ENCODE measurements around the gene UGT1A10. TPM values are rescaled to one million over a fixed set of nuclear protein-coding genes. Genes with fewer than 3 reads are reported as not detected.
"Not testable (repeated sequence)": the region's sequence is repeated elsewhere in the genome, so short reads cannot be mapped to it uniquely, and the experiment has no call there.

UGT1A10 gene
- not detected in 2 replicates for total RNA-seq (2014; rRNA removed; shearing (Covaris generic))

GRCh38 chr2:233636306-233636705 lies at the start of gene UGT1A10:
Gene UGT1A10 (plus strand): TSS chr2:233636448. CDS start chr2:233636523, 75 bp downstream.
- H3K4me1 ChIP-seq; H3K36me3 ChIP-seq; DNase-seq; H3K27me3 ChIP-seq; H3K27ac ChIP-seq; H3K9me3 ChIP-seq (replicated peaks); H3K4me3 ChIP-seq: not testable (repeated sequence)

DNA sequence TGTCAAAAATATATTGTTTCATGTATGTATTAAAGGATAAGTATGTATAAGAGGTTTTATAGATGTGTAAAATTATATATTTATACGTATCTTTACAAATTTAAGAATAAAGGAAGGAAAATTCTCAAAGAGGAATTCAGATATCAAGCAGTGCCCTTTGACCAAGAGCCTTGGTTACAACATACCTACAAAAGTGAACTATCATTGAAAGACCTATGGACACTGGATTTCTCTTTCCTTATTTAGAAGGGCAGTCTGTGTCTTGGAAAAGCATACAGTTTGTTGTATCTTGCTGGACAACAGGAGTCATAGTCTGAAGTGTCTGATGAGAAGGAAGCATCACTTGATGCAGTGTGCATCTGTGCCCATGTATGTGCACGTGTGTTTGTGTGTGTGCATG lies 47.8 kb upstream of the UGT1A10 start:
- H3K4me1 ChIP-seq: no peaks in the 10 kb centered on the region
- H3K27me3 ChIP-seq: no peaks in the 10 kb centered on the region
- no peak for DNase-seq
- H3K27ac ChIP-seq: no peak overlapping the region
- no peaks in the 10 kb centered on the region for H3K9me3 ChIP-seq (replicated peaks)
- no peak overlapping the region for H3K4me3 ChIP-seq
- H3K36me3 ChIP-seq: no peaks in the 10 kb centered on the region

DNA sequence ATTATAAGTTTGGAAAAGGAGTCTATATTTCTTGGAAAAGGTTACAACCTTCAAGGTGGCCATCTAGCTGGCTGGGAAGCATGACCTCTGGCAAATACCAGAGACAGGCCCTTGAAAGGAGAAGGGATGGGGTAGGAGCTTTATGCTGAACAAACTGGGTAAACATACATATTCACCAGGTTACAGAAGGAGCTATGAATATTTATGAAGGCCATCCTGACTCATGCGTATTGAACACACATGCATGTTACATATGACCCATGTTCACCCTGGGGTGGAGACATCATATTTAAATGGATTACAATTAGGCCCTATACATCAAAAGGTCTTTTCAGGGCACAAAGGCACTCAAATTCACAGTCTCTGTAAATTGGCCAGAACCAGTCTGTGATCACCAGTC lies 43.5 kb upstream of the UGT1A10 start:
- not testable (repeated sequence) for DNase-seq; H3K4me3 ChIP-seq; H3K27me3 ChIP-seq; H3K9me3 ChIP-seq (replicated peaks); H3K27ac ChIP-seq; H3K4me1 ChIP-seq; H3K36me3 ChIP-seq

DNA sequence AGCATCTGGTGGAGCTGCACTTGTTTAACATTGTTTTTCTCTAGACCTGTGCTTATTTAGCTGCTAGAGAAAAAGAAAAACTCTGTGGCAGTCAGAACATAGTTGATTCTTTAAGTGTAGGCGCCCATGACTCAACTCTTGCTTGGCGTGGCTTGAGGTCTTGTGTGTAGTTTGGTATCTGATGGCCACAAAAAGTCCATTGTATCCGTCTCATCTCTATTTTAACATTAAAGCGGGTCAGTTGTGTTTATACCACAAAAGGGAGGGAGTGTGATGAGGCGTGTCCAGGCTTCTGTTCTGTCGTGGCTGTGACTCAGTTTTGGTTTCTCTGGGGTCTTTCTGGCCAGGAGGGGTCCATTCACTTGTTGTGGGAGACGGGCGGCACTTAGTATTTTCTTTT lies 43.0 kb upstream of the UGT1A10 start:
- H3K4me1 ChIP-seq: no peaks in the 10 kb centered on the region
- no peak overlapping the region for H3K27ac ChIP-seq
- no peak overlapping the region for H3K4me3 ChIP-seq
- no peaks in the 10 kb centered on the region for H3K9me3 ChIP-seq (replicated peaks)
- no peaks in the 10 kb centered on the region for H3K27me3 ChIP-seq
- DNase-seq: no peak
- H3K36me3 ChIP-seq: no peaks in the 10 kb centered on the region

- no peak overlapping the region for H3K27ac ChIP-seq
- H3K36me3 ChIP-seq: no peaks in the 10 kb centered on the region
- no peak for DNase-seq
- H3K4me1 ChIP-seq: no peaks in the 10 kb centered on the region
- no peaks in the 10 kb centered on the region for H3K27me3 ChIP-seq
- H3K9me3 ChIP-seq (replicated peaks): no peaks in the 10 kb centered on the region
- no peak overlapping the region for H3K4me3 ChIP-seq
Observed at GRCh38 chr2:233597522-233597921, 38.7 kb upstream of the UGT1A10 start.

DNA sequence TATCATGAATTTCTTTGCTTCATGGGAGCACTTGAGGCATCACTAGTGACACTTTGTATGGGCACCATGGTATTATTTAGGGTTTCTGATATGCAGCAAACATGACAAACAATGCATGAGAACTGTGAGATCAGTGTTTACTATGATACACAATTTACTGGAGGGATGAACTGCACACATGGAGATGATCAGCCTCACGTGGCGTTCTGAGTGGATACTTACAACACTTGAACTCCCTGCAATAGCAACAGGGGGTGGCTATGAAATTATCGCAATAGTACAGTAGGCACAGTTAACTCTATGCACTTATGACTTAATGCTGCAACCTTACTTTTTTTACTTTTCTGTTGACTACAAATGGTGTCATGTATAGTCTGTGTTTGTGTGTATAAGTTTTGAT lies 37.3 kb upstream of the UGT1A10 start:
- Histone ChIP-seq H3K4me3 (no peak overlapping the region), H3K9me3 (replicated peaks) (no peaks in the 10 kb centered on the region; the same call in 1 of the 2 replicates), H3K27me3 (no peaks in the 10 kb centered on the region), H3K36me3 (no peaks in the 10 kb centered on the region), H3K4me1 (no peaks in the 10 kb centered on the region), H3K27ac (no peak overlapping the region)
- no peak for DNase-seq

DNA sequence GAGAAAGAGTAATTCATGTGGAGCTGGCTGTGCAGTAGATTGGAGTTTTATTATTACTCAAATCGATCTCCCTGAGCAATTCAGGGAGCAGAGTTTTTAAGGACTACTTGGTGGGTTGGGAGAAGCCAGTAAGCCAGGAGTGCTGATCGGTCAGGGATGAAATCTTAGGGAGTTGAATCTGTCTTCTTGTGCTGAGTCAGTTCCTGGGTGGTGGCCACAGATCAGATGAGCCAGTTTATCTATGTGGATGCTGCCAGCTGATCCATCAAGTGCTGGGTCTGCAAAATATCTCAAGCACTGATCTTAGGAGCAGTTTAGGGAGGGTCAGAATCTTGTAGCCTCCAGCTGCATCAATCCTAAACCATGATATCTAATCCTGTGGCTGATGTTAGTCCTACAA lies 35.9 kb upstream of the UGT1A10 start:
- DNase-seq: no peak

DNA sequence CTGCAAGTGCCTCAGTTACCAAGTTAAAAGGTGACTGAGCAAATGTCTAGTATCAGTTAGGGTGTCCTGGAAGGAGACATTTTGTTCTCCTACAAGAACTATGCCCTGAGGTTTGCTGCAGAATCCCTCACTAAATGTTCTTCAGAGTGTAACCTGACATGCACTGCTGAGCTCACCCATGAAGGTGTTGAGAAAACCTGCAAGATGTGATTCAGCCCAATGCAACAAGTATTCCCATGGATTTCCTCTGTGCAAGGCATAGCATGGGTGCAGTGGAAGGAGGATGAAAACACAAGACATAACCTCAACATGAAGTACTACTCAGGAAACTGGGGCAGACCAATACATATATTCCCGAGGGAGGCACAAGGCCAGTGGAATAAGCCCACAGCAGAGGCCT lies 34.2 kb upstream of the UGT1A10 start:
- no peak overlapping the region for H3K4me3 ChIP-seq
- no peak for DNase-seq
- no peak overlapping the region for H3K27ac ChIP-seq
- no peaks in the 10 kb centered on the region for H3K4me1 ChIP-seq
- no peaks in the 10 kb centered on the region for H3K27me3 ChIP-seq
- no peaks in the 10 kb centered on the region for H3K36me3 ChIP-seq
- H3K9me3 ChIP-seq (replicated peaks): no peaks in the 10 kb centered on the region; the same call in 1 of the 2 replicates

More for the DNA sequence above, 35.9 kb upstream of the UGT1A10 start:
- Histone ChIP-seq H3K4me1 (no peaks in the 10 kb centered on the region), H3K27ac (no peak overlapping the region), H3K36me3 (no peaks in the 10 kb centered on the region), H3K27me3 (no peaks in the 10 kb centered on the region), H3K4me3 (no peak overlapping the region), H3K9me3 (replicated peaks) (no peaks in the 10 kb centered on the region; the same call in 1 of the 2 replicates)

- no peak for DNase-seq
- Histone ChIP-seq H3K36me3 (no peaks in the 10 kb centered on the region), H3K27me3 (no peaks in the 10 kb centered on the region), H3K9me3 (replicated peaks) (no peaks in the 10 kb centered on the region; the same call in 1 of the 2 replicates), H3K4me3 (no peak overlapping the region), H3K27ac (no peak overlapping the region), H3K4me1 (no peaks in the 10 kb centered on the region)
Observed at GRCh38 chr2:233603520-233603919, 32.7 kb upstream of the UGT1A10 start.

GRCh38 chr2:233604826-233605225 lies 31.4 kb upstream of the UGT1A10 start:
- no peak overlapping the region for H3K27ac ChIP-seq
- no peaks in the 10 kb centered on the region; the same call in 1 of the 2 replicates for H3K9me3 ChIP-seq (replicated peaks)
- no peak overlapping the region for H3K4me3 ChIP-seq

DNA sequence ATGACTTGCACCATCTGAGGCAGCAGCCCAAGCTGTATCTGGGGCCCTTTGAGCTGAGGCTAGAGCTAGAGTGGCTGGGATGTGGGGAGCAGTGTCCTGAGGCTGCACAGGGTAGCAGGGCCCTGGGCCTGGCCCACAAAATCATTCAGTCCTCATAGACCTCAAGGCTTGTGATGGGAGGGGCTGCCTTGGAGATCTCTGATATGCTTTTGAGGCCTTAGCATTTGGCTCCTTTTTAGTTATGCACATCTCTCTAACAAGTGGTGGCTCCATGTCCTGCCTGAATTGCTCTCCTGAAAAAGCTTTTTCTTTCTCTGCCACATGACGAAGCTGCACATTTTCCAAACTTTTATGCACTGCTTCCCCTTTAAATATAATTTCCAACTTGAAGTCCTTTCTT lies 30.6 kb upstream of the UGT1A10 start:
- no peak overlapping the region for H3K27ac ChIP-seq
- no peaks in the 10 kb centered on the region; the same call in 1 of the 2 replicates for H3K9me3 ChIP-seq (replicated peaks)
- H3K4me3 ChIP-seq: no peak overlapping the region
- H3K36me3 ChIP-seq: no peaks in the 10 kb centered on the region
- H3K27me3 ChIP-seq: no peaks in the 10 kb centered on the region
- H3K4me1 ChIP-seq: no peaks in the 10 kb centered on the region
- DNase-seq: no peak

More at GRCh38 chr2:233604826-233605225, 31.4 kb upstream of the UGT1A10 start:
- Histone ChIP-seq H3K36me3 (no peaks in the 10 kb centered on the region), H3K4me1 (no peaks in the 10 kb centered on the region), H3K27me3 (no peaks in the 10 kb centered on the region)
- no peak for DNase-seq

DNA sequence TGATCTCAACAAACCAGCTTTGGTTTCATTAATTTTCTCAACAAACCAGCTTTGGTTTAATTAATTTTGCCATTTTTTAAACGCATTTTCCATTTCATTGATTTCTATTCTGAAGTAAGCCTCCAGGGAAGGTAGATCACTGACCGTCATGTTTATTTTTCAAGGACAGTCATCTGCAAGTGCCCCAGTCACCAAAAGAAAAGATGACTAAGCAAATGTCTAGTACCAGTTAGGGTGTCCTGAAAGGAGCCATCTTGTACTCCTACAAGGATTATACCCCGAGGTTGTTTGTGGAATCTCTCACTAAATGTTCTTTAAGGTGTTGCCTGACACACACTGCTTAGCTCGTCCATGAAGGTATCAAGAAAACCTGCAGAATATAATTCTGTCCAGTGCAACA lies 25.0 kb upstream of the UGT1A10 start:
- Histone ChIP-seq H3K27me3 (no peaks in the 10 kb centered on the region), H3K36me3 (no peaks in the 10 kb centered on the region), H3K4me1 (no peaks in the 10 kb centered on the region), H3K27ac (no peak overlapping the region), H3K4me3 (no peak overlapping the region), H3K9me3 (replicated peaks) (no peaks in the 10 kb centered on the region; the same call in none of the 2 replicates)
- DNase-seq: no peak

GRCh38 chr2:233617476-233617875 lies 18.8 kb upstream of the UGT1A10 start, which contains the start of gene UGT1A8:
Gene UGT1A8 (plus strand): TSS chr2:233617633. CDS start chr2:233617708, 75 bp downstream.
- H3K36me3 ChIP-seq; H3K4me1 ChIP-seq; H3K27me3 ChIP-seq; H3K9me3 ChIP-seq (replicated peaks); DNase-seq; H3K27ac ChIP-seq; H3K4me3 ChIP-seq: not testable (repeated sequence)

GRCh38 chr2:233620204-233620603 lies 16.0 kb upstream of the UGT1A10 start:
- Histone ChIP-seq H3K27ac (no peak overlapping the region), H3K4me3 (no peak overlapping the region), H3K4me1 (no peaks in the 10 kb centered on the region), H3K36me3 (no peaks in the 10 kb centered on the region; the same call in 1 of the 2 replicates), H3K9me3 (replicated peaks) (peaks cover 3% of the 10 kb centered on the region; the same call in 1 of the 2 replicates), H3K27me3 (no peaks in the 10 kb centered on the region)
- no peak for DNase-seq

DNA sequence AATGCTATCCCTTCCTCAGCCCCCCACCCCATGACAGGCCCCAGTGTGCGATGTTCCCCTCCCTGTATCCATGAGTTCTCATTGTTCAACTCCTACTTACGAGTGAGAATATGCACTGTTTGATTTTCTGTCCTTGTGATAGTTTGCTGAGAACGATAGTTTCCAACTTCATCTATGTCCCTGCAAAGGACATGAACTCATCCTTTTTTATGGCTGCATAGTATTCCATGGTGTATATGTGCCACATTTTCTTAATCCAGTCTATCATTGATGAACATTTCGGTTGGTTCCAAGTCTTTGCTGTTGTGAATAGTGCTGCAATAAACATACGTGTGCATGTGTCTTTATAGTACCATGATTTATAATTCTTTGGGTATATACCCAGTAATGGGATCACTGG lies 14.4 kb upstream of the UGT1A10 start:
- H3K4me1 ChIP-seq; H3K27ac ChIP-seq; H3K36me3 ChIP-seq; H3K4me3 ChIP-seq; DNase-seq; H3K27me3 ChIP-seq; H3K9me3 ChIP-seq (replicated peaks): not testable (repeated sequence)

GRCh38 chr2:233627331-233628025 lies 8.8 kb upstream of the UGT1A10 start:
- H3K27ac ChIP-seq: no peak overlapping the region
- peaks cover 12% of the 10 kb centered on the region for H3K9me3 ChIP-seq (replicated peaks)
- no peak overlapping the region for H3K4me3 ChIP-seq
- H3K4me1 ChIP-seq: no peaks in the 10 kb centered on the region
- H3K27me3 ChIP-seq: no peaks in the 10 kb centered on the region
- no peaks in the 10 kb centered on the region; the same call in 1 of the 2 replicates for H3K36me3 ChIP-seq
- no peak for DNase-seq
